HG02885 (cell line): ENCODE measurements around the gene ADA.

Experiments
- ATAC-seq: cut with Tn5 transposase; IDR thresholded peaks from one replicate; pipeline ENCODE4 v1.9.1; 2021; ENCODE audit warnings: mild to moderate bottlenecking; ENCODE audit not compliant: unreplicated experiment, poor library complexity

The ADA gene

GRCh38 chr20:44627364-44628010 lies 24.0 kb downstream of the ADA start:
- no peak for ATAC-seq

DNA sequence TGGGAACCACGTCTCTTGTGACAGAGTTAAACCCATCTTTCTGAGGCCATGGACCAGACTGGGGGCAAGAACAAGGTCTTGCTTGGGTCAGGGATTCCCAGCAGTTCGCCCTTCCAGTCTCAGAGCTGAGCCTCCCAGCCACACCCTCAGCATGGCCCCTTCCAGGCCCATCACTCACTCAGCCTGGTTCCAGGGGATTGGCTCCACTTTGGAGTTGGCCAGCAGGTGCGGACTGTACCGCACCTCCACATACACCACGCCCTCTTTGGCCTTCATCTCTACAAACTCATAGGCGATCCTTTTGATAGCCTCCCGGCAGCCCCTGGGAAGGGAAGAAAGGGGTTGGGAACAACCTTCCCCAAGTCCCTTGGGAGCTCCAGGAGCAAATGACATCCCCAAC lies 25.2 kb downstream of the ADA start:
- no peak for ATAC-seq

- no peak for ATAC-seq
These were observed 26.1 kb downstream of the ADA start for GRCh38 chr20:44625361-44625760.

DNA sequence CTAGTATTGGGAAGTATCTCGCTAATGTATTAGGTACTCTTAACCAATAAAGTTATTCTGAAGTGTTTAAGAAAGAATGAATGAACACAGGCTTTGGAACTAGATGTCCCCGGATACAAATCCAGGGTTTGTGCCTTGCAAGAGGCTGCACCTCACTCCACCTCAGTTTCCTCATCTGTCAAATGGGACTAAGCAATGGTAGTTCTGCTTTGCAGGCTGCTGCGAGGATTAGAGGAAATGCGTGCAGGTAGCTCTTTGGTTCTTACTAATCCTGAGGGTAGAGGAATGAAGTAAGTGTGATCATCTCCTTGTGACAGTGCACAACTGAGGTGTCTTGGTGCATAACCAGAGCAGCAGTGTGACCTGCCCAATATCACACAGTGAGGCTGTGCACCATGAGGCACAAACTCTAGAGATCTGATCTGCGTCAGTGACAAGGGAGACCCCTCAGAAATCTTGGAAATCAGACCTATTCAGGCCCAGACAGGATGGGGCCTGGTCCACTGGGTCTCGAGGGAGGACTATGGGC lies 26.7 kb downstream of the ADA start:
- ATAC-seq = no peak

DNA sequence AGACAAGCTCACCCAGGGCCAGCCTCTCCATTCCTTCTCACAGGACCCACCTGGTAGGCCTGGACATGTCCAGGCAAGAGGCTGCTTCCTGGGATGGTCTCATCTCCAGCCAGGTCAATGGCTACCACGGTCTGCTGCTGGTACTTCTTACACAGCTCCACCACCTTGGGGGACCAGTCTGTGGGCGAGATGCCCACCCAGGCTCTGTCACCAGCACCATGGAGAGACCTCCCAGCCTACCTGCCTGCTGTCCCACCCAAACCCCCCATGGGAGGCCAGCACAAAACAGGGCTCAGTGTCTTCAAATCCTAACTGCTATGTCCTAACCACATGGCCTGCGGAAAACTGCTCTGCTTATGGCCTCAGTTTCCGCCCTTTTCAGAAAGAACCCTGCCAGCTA lies 27.3 kb downstream of the ADA start:
- no peak for ATAC-seq

GRCh38 chr20:44622501-44623270 lies 28.8 kb downstream of the ADA start:
- ATAC-seq = no peak

- ATAC-seq = no peak
These were observed 29.6 kb downstream of the ADA start for GRCh38 chr20:44621939-44622338.

GRCh38 chr20:44621325-44621724 lies 30.2 kb downstream of the ADA start:
- no peak for ATAC-seq

- ATAC-seq = no peak
These were observed 31.5 kb downstream of the ADA start for GRCh38 chr20:44620030-44620429.

GRCh38 chr20:44619294-44619693 lies 32.2 kb downstream of the ADA start:
- ATAC-seq = no peak

GRCh38 chr20:44618318-44618731 lies 33.2 kb downstream of the ADA start:
- no peak for ATAC-seq

DNA sequence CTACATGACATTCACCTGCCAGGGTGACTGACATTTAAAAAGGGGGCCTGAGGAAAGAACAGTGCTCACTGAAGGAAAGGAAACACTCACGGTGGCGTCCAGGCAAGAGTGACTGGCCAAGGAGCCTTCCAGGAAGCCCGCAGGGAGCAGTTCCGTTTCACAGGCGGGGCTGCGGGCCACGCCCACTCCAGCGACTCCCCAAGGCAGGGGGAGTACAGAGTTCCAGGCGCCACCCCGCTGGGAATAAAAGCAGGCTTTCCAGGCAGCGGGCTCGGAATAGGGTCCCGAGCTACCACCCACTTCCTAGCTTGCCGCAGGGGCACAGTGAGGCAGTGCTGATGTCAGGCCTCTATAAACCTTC lies 34.9 kb downstream of the ADA start:
- no peak for ATAC-seq

DNA sequence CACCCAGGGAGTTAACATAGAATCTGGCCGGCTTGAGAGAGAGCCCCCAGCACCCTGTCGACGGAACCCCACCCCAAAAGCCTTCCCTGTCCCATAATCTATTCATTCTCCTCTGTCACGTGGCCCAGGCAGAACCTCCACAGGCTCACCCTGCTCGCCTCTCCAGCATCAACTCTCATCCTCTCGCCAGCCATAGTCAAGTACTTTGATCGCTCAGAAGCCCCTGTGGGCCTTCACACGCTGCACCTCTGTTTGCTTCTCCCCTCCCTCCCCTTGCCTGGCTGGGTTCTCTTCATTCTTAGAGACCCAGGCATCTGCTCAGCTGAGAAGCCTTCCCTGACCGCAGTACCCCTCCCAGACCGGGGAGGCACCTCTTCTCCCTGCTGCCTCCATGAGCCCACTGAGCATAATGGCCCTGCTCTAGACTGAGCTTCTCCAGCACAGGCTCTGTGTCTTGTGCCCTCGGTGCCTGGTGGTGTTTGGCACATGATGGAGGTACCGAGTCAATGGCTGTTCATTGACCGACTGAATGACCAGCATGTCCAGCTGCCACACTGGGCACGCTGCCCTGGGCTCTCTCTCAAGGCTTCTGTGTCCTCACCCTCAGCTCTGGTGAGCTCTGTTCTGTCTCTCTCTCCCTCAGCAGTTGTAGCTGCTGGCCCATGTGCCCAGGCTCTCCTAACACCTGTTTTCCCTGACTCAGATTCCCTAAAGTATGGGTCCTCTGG lies 35.5 kb downstream of the ADA start:
- no peak for ATAC-seq

DNA sequence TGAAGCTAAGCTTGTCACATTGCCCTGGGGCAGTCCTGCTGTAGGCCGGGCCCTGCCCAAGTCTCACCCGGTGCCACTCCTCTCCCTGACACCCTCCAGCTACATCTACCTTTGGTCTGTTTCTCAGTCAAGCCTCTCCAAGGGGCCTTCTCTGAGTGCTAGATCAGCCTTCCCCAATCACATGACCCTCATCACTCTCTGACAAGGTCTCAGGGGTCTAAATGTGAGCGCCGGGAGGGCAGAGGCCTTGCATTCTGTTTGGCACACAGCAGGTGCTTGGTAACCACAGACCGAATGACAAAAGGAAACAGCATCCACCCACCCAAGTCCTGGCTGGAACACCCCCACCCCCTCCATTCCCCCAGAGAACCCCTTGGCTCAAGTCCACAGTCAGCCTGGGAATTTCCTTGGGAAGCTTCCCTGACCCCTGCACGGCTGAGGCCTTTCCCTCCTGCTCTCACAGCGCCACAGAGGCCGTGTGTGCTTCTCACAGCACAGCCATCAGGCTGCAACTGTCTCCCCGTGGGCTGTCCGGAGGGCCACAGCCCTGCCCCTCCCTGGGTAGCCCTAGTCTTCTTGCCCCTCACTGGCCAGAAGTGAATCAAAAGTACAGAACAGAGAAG lies 36.2 kb downstream of the ADA start:
- no peak for ATAC-seq

- no peak for ATAC-seq
These were observed 37.0 kb downstream of the ADA start for GRCh38 chr20:44614525-44614924.

DNA sequence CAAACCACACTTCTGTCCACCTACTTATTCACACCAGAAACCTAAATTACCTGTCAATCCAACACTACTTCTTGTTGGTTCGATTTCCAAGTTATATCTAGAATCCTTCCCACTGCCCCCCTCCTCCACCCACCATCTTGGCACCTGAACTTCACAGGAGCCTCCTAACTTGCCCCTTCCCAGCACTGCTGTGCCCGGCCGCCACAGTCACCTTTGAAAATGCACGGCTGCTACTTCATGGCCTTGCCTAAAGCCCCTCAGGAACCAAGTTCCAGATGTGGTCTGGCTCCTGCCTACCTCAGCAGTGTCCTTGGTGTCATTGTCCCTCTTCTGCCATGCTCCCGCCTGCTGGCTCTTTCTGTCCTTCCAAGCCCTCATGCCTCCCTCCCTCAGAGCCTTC lies 37.9 kb downstream of the ADA start:
- no peak for ATAC-seq

DNA sequence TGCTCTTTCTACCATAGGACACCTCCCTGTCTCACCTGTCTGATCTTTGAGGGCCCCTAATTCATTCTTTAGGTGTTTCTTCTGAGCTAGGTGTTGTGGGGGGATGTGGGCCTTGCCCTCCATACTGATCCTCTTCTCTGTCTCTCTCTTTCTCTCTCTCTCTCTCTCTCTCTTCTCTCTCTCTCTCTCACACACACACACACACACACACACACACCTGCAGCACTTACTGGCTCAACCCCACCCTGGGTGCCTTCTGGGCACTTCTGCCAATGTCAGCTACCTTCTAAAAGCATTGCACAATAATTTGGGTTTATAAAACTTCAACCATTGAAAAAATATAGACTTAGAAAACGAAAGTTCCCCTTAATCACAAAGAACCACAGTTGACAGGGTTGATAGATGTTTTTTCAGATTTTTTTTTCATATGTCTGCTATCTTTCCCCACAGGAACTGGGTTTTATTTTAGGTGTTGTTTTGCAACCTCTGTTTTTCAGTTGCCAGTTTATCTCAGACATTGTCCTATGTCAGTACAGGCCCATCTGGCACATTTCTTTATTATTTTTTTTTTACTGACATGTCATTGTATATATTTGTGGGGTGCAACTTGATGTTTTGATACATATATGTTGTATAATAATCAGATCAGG lies 41.1 kb downstream of the ADA start:
- ATAC-seq = peak; percentile 11

- ATAC-seq = peak; percentile 75
These were observed 41.8 kb downstream of the ADA start for GRCh38 chr20:44609516-44610312.

DNA sequence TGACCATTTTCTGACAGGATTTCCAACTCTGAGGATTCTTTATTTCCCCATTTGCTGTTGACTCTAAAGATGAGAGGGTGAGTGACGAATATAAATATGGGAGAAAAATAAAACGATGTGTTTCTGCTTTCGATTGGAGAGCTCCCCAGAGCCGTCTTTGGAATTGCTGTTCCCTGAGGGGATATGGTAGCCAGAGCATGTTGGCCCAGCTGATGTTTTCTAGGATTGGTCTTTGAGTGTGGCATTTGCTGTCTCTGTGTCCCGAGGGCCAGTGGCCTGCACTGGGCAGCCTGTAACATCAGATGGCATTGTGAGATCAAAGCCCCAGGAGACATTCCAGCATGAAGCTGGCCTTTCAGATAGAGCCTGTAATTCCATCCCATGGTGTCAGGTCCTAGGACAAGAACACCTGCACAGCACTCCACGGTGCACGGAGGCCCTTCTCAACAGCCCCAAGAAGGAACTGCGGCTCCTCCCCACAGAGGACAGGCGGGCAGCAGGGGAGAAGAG lies 42.4 kb downstream of the ADA start:
- no peak for ATAC-seq
